SK-N-SH (cell line): ENCODE measurements around the gene PFKFB2. TPM values are rescaled to one million over a fixed set of nuclear protein-coding genes. Genes with fewer than 3 reads are reported as not detected.

ENCODE experiments used
- CTCF ChIA-PET: fragments of 300-600, 350-600 bp; formaldehyde crosslinking; extraction: SDS; loops from one replicate; lab custom pipeline; 2021; lab: Yijun Ruan, JAX
- POLR2A ChIA-PET: fragments of 350-600 bp; sonication (Branson Sonifier 250); formaldehyde crosslinking; extraction: SDS; loops from one replicate; lab custom pipeline; 2020; ENCODE audit warnings: antibody characterized with exemption, inconsistent platforms; lab: Yijun Ruan, JAX
- DNase-seq: peaks from one replicate; pipeline ENCODE4 v3.0.0; 2012
- H2AFZ ChIP-seq: fragments of 200-600 bp; sonication (generic); 2 replicates; pipeline ENCODE4 v1.8.1; 2016; ENCODE audit warnings: antibody characterized with exemption, mild to moderate bottlenecking, low read depth
- H3F3A ChIP-seq: fragments of 200-600 bp; sonication (generic); replicated peaks from 2 replicates; pipeline ENCODE3; 2016; ENCODE audit warnings: antibody characterized with exemption, mild to moderate bottlenecking; ENCODE audit not compliant: insufficient read depth
- H3K27ac ChIP-seq, 2 experiments: fragments of 200-500 bp in 1 of 2; fragments of 200-600 bp in 1 of 2; sonication (Bioruptor generic) in 1 of 2; sonication (generic), shearing (Covaris generic) in 1 of 2; 2 replicates each; pipeline versions ENCODE4 v1.5.1 to v1.6.1; 2014 to 2016; ENCODE audit warnings: low read depth in 2 of 2, inconsistent platforms in 1 of 2, low read length in 1 of 2, mild to moderate bottlenecking in 1 of 2, mixed read lengths in 1 of 2
- H3K27me3 ChIP-seq: fragments of 200-600 bp; sonication (generic), shearing (Covaris generic); 2 replicates; pipeline ENCODE4 v1.6.1; 2016; ENCODE audit warnings: mixed run types; ENCODE audit not compliant: insufficient read depth
- H3K36me3 ChIP-seq, 2 experiments: fragments of 200-500 bp in 1 of 2; fragments of 200-600 bp in 1 of 2; sonication (Bioruptor generic) in 1 of 2; sonication (generic) in 1 of 2; replicated peaks in 1 of 2; 2 replicates each; pipeline versions ENCODE3 to v1.5.1; 2014 to 2016; ENCODE audit warnings: low read length in 1 of 2, mild to moderate bottlenecking in 1 of 2; ENCODE audit not compliant: insufficient read depth in 2 of 2, control insufficient read depth in 1 of 2
- H3K4me1 ChIP-seq, 2 experiments: fragments of 200-500 bp in 1 of 2; fragments of 200-600 bp in 1 of 2; sonication (Bioruptor generic) in 1 of 2; sonication (generic), shearing (Covaris generic) in 1 of 2; 2 replicates each; pipeline versions ENCODE4 v1.5.1 to v1.6.1; 2014 to 2016; ENCODE audit warnings: low read depth in 1 of 2, low read length in 1 of 2, mixed run types in 1 of 2; ENCODE audit not compliant: insufficient read depth in 2 of 2, control insufficient read depth in 1 of 2
- H3K4me2 ChIP-seq: fragments of 200-600 bp; sonication (generic), shearing (Covaris generic); 2 replicates; pipeline ENCODE4 v1.6.1; 2017; ENCODE audit warnings: mixed run types
- H3K4me3 ChIP-seq, 2 experiments: fragments of 200-500 bp in 1 of 2; fragments of 200-600 bp in 1 of 2; sonication (Bioruptor generic) in 1 of 2; sonication (generic), shearing (Covaris generic) in 1 of 2; 2 replicates each; pipeline versions ENCODE4 v1.5.1 to v1.8.1; 2014 to 2016; ENCODE audit warnings: low read depth in 2 of 2, inconsistent platforms in 1 of 2, low read length in 1 of 2, mild to moderate bottlenecking in 1 of 2, mixed read lengths in 1 of 2, moderate library complexity in 1 of 2
- H3K79me2 ChIP-seq: fragments of 200-600 bp; sonication (generic); 2 replicates; pipeline ENCODE4 v1.8.1; 2017; ENCODE audit warnings: mild to moderate bottlenecking; ENCODE audit not compliant: insufficient read depth
- H3K9ac ChIP-seq: fragments of 200-600 bp; sonication (generic); 2 replicates; pipeline ENCODE4 v1.6.1; 2017; ENCODE audit warnings: mixed run types
- H3K9me2 ChIP-seq: fragments of 200-600 bp; sonication (generic); 2 replicates; pipeline ENCODE4 v1.6.1; 2017; ENCODE audit warnings: mixed run types
- H3K9me3 ChIP-seq: fragments of 200-600 bp; sonication (generic); 2 replicates; pipeline ENCODE4 v1.6.1; 2017; ENCODE audit warnings: mixed run types, mild to moderate bottlenecking, moderate library complexity
- H4K20me1 ChIP-seq: fragments of 200-600 bp; sonication (generic); 2 replicates; pipeline ENCODE4 v1.6.1; 2017; ENCODE audit warnings: mild to moderate bottlenecking, mixed run types; ENCODE audit not compliant: insufficient read depth
- ELF1 ChIP-seq: IDR thresholded peaks from 2 replicates; pipeline ENCODE4 v1.4.0; 2012
- FOSL2 ChIP-seq: IDR thresholded peaks from 2 replicates; pipeline ENCODE4 v1.4.0; 2012; ENCODE audit warnings: low read depth, mild to moderate bottlenecking, moderate library complexity, borderline replicate concordance
- FOXJ3 ChIP-seq: sonication (generic); formaldehyde crosslinking; IDR thresholded peaks from 2 replicates; pipeline ENCODE4 v1.5.1; 2020; ENCODE audit warnings: mild to moderate bottlenecking, missing genetic modification reagents
- FOXM1 ChIP-seq: IDR thresholded peaks from 2 replicates; pipeline ENCODE4 v1.4.0; 2012; ENCODE audit warnings: low read depth, mild to moderate bottlenecking
- GABPA ChIP-seq: IDR thresholded peaks from 2 replicates; pipeline ENCODE4 v1.4.0; 2012; ENCODE audit warnings: low read depth, mild to moderate bottlenecking
- JUND ChIP-seq: IDR thresholded peaks from 2 replicates; pipeline ENCODE4 v1.4.0; 2012
- MEF2A ChIP-seq: IDR thresholded peaks from 2 replicates; pipeline ENCODE4 v1.4.0; 2012; ENCODE audit warnings: low read depth, borderline replicate concordance
- RAD21 ChIP-seq: IDR thresholded peaks from 2 replicates; pipeline ENCODE4 v1.6.1; 2012; ENCODE audit warnings: mild to moderate bottlenecking, low read length
- RCOR1 ChIP-seq: fragments of 150-350 bp; IDR thresholded peaks from 2 replicates; pipeline ENCODE4 v1.6.1; 2017; ENCODE audit warnings: antibody characterized with exemption, low read length
- RFX5 ChIP-seq: IDR thresholded peaks from 2 replicates; pipeline ENCODE4 v1.6.1; 2012; ENCODE audit warnings: mild to moderate bottlenecking, improper control_type of control experiment, low read length
- SIN3A ChIP-seq: IDR thresholded peaks from 2 replicates; pipeline ENCODE4 v1.6.1; 2012; ENCODE audit warnings: low read depth, mild to moderate bottlenecking, low read length, moderate library complexity, borderline replicate concordance
- SMC3 ChIP-seq: IDR thresholded peaks from 2 replicates; pipeline ENCODE4 v1.6.1; 2012; ENCODE audit warnings: low read depth, low read length, improper control_type of control experiment
- TCF12 ChIP-seq: IDR thresholded peaks from 2 replicates; pipeline ENCODE4 v1.4.0; 2012
- TEAD4 ChIP-seq: IDR thresholded peaks from 2 replicates; pipeline ENCODE4 v1.4.0; 2012; ENCODE audit warnings: mild to moderate bottlenecking, borderline replicate concordance; ENCODE audit not compliant: insufficient read depth
- WGBS: methylation state at CpG from one replicate; pipeline ENCODE4 v1.1.6; 2017; ENCODE audit warnings: low lambda C conversion rate; 5-methylcytosine and 5-hydroxymethylcytosine counted together
- polyA plus RNA-seq, 3 experiments: library from polyadenylated mRNA; depleted of rRNA; stranded (reverse); fragments of >200 nt; gene quantifications; 2 replicates each; pipeline ENCODE4 v1.2.3, GENCODE V29; 2012
- TF ChIP-seq, protein P1 (sequence below): fragments of 150-350 bp; IDR thresholded peaks from 2 replicates; pipeline ENCODE4 v1.6.1; 2016; ENCODE audit warnings: mild to moderate bottlenecking, low read depth, low read length
- TF ChIP-seq, protein P2 (sequence below): fragments of 150-350 bp; IDR thresholded peaks from 2 replicates; pipeline ENCODE4 v1.6.1; 2017; ENCODE audit warnings: antibody characterized with exemption, low read length, low read depth, borderline replicate concordance

Gene PFKFB2
- polyA plus RNA-seq, 1 of the 3 experiments (the other 2 are of a cell fraction): 1.8 TPM

DNA sequence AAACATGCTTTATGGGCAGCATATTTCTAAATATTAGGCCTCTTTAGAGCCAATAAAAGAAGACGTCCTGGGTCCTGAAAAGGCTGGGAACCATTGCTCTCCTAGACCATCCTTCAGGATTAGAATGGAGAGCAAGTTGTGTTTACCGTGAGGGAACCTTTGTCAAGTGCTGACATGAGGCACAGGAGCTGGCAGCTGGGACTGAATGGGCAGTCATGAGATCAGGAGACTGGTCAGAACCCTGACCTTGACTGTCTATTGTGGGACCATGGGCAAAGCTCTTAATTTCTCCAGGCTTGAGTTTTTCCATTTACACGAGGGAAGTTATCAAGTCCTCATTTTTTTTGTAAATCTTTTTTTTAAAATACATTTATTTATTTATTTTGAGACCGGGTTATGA is 5.2 kb downstream of the PFKFB2 start:
- no peaks in the 10 kb centered on the region for H3K9me3 ChIP-seq
- H2AFZ ChIP-seq: no peak overlapping the region
- no peaks in the 10 kb centered on the region for H3K9me2 ChIP-seq
- no peak overlapping the region for H3K4me3 ChIP-seq
- no peaks in the 10 kb centered on the region for H4K20me1 ChIP-seq
- H3F3A ChIP-seq: peaks cover 5% of the 10 kb centered on the region
- no peaks in the 10 kb centered on the region for H3K27me3 ChIP-seq
- POLR2A ChIA-PET: no interaction called here
- H3K79me2 ChIP-seq: no peaks in the 10 kb centered on the region
- H3K4me2 ChIP-seq: no peak overlapping the region
- H3K36me3 ChIP-seq: peaks cover 0 to 7% of the 10 kb centered on the region in 2 experiments
- H3K27ac ChIP-seq: no peak overlapping the region
- no peak overlapping the region for H3K9ac ChIP-seq
- TF ChIP-seq SIN3A: no peak
- TF ChIP-seq TCF12: no peak
- TF ChIP-seq ELF1: no peak
- CTCF ChIA-PET: interaction anchor here (0.9 kb wide), 1 partner anchor 9 kb away, joined by 6 read pairs; no protein-coding TSS in a partner anchor
- H3K4me1 ChIP-seq: peaks cover 0 to 4% of the 10 kb centered on the region in 2 experiments; a peak in 1 of 4 replicates
- no peak for DNase-seq
- WGBS: 82% methylated on average over 4 of the region's 4 CpGs

DNA sequence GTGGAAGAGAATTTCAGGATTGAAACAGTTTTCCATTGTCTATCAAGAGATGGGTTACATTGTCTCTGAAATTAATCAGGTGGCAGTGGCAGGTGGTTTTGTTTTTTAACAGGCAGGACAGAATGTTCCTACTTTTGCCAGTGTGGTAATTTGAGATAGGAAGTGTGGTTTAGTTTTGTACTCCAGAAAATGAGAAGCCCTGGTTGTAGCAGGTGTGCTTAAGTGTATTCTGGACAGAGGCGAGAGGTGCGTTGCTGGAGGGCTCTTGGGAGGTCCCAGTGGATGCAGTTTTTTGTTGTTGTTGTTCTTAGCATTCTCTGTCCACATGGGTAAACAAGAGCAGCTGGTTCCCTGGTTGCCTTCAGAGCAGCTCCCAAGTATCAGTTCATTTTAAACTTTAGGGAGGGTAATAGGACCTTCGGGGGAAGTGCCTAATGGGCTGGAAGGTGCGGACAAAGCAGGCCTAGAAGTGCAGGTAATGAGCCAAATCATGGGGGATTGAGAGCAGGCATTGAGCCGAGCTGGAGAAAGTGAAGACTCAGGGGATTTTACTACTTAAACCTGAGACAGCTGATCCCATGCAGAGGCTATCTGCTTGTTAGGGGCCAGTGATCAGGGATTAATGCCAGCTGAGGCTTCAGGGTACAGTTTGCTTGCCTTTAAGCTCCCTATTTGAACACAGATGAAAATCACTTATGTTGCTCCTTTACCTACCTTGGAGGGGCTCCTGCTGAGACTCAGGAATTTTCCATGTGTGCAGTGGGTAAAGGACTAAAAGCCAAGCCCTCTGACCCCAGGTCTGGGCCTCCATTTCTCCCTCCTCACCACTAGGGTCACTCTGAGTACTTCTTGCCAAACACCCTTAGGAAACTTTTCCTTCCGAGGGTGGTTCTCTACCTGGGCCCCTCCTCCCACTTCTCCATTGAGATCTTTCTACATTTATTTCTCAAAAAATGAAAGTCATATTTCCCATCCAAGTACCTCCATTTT is 6.1 kb downstream of the PFKFB2 start:
- Histone ChIP-seq H3K9me2 (no peaks in the 10 kb centered on the region), H3K4me2 (no peak overlapping the region), H2AFZ (no peak overlapping the region), H3K36me3 (peaks cover 0 to 7% of the 10 kb centered on the region in 2 experiments), H3F3A (peaks cover 5% of the 10 kb centered on the region), H3K9ac (no peak overlapping the region), H3K27ac (no peak overlapping the region), H3K27me3 (no peaks in the 10 kb centered on the region), H3K4me3 (no peak overlapping the region), H3K79me2 (no peaks in the 10 kb centered on the region), H3K9me3 (no peaks in the 10 kb centered on the region), H3K4me1 (no peaks in the 10 kb centered on the region), H4K20me1 (no peaks in the 10 kb centered on the region)
- ChIA-PET POLR2A (no interaction called here), CTCF (interaction anchor here (0.7 to 1.1 kb wide), 3 partner anchors 9 to 12 kb away, joined by 3 to 5 read pairs (median 3); no protein-coding TSS in a partner anchor)
- TF ChIP-seq JUND: no peak
- no peak for TF ChIP-seq FOSL2
- no peak for TF ChIP-seq FOXJ3 (CRISPR knock-in tag)
- TF ChIP-seq, protein P1, sequence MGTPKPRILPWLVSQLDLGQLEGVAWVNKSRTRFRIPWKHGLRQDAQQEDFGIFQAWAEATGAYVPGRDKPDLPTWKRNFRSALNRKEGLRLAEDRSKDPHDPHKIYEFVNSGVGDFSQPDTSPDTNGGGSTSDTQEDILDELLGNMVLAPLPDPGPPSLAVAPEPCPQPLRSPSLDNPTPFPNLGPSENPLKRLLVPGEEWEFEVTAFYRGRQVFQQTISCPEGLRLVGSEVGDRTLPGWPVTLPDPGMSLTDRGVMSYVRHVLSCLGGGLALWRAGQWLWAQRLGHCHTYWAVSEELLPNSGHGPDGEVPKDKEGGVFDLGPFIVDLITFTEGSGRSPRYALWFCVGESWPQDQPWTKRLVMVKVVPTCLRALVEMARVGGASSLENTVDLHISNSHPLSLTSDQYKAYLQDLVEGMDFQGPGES: no peak
- TF ChIP-seq SMC3: no peak
- no peak for TF ChIP-seq TEAD4
- TF ChIP-seq RAD21: no peak
- no peak for TF ChIP-seq GABPA
- no peak for TF ChIP-seq MEF2A
- TF ChIP-seq, protein P2, sequence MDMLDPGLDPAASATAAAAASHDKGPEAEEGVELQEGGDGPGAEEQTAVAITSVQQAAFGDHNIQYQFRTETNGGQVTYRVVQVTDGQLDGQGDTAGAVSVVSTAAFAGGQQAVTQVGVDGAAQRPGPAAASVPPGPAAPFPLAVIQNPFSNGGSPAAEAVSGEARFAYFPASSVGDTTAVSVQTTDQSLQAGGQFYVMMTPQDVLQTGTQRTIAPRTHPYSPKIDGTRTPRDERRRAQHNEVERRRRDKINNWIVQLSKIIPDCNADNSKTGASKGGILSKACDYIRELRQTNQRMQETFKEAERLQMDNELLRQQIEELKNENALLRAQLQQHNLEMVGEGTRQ: no peak
- TF ChIP-seq FOXM1: no peak
- no peak for TF ChIP-seq RCOR1
- TF ChIP-seq RFX5: no peak
- WGBS: 85% methylated on average over 6 of the region's 6 CpGs
- peak; percentile 8 for DNase-seq
